HG03439 (cell line): ENCODE measurements around the gene RASA3.

ENCODE experiments used
- ATAC-seq: cut with Tn5 transposase; IDR thresholded peaks from one replicate; pipeline ENCODE4 v1.9.1; 2021; ENCODE audit warnings: mild to moderate bottlenecking, moderate library complexity; ENCODE audit not compliant: unreplicated experiment

The RASA3 gene

DNA sequence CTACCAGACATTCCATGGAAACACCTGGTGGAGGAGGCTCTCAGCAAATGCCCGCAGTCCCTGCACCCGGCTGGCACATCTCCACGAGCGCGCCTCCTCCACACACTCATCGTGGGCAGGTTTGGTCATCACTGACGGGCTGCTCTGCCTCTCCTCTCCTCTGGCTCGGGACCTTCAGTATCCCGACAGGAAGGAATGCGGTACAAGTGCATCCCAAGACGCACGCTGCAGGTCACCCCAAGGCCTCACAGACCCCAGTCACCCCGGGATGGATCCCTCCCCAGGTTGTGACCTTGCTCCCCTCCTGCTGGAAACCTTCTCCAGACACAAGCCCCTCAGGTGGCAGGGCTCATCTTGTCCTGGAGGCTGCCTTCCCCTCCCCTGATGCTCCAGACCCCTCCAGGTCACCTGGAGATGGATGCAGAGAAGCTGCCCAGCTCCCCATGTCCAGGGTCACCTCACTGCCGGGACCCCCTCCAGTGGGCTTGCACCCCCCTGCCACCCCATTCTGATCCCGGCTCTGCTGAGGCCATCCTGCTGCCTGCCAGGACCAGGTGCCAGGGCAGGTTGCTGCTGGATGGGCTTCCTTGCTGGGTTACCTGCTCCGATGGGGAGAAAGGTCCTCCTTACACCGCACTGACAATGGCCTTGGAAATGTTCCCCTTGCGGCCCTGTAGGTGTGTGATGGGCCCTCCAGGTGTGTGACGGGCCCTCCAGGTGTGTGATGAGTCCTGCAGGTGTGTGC is 188.4 kb downstream of the RASA3 start:
- ATAC-seq, result no peak

DNA sequence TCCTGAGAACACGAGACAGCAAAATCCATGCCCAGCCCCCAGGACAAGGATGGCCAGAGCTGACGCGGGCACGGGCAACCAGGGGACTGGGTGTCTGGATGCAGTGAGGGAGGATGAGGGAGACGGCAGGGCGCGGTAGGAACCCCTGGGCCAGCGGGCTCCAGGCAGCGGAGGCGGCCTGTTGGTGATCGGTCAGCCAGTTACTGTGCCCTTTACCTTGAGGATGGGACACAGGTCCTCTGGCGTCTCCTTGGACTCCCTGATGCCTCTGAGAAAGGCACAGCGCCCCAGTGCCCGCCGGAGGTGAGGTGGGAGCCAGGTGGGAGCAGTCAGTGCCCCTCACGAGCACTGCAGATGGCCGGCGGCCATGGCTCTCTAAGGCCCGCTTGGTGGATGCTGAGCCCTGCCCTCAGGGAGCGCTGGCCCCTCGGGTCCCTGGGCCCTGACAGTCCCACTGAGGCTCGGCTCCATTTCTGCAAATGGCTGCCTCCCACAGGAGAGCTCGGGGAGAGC is 189.8 kb downstream of the RASA3 start:
- ATAC-seq, result no peak

DNA sequence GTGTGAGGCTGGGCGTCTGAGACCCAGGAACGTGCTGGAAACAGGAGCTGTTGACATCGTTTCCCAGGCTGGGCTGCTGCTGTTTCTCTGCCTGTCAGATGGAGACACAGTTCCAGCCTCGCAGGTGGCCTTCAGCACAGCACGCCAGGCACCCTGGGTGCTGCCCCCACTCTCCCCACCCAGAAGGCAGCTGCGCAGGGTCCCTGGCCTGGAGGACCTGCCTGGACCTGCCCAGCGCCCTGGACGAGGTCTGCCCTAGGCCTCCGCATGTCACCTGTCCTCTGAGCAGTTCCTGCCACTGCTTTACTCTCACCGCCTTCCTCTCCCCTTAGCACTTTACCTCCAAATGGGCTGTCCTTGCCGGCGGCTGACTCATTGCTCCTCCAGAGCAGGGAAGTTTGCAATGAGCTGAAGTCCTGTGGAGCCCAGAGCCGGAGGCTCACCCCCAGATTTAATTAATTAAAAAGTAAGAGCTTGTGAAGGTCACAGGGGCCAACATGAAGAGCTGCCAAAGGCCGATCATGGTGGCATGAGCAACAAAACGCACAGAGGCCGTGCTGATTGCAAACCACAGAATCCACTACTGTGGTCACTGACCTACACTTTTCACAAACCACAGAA is 190.7 kb downstream of the RASA3 start:
- ATAC-seq, result no peak

DNA sequence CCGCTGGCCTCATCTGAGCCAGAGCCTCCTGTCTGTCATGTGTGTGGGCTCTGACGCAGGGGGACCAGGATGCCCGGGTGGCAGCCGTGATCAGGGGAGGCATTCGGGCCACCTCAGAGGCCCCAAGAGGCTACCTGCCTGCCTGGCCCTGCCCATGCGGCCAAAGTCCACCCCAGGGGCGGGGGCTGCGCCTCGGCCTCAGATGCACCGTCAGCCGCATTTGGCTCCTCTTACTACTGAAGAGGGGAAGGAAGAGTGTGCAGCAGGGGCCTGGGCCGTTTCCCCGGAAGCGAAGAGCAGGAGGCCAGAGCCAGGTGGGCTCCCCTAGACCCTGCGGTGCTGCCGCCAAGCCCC is 192.5 kb downstream of the RASA3 start:
- no peak for ATAC-seq

DNA sequence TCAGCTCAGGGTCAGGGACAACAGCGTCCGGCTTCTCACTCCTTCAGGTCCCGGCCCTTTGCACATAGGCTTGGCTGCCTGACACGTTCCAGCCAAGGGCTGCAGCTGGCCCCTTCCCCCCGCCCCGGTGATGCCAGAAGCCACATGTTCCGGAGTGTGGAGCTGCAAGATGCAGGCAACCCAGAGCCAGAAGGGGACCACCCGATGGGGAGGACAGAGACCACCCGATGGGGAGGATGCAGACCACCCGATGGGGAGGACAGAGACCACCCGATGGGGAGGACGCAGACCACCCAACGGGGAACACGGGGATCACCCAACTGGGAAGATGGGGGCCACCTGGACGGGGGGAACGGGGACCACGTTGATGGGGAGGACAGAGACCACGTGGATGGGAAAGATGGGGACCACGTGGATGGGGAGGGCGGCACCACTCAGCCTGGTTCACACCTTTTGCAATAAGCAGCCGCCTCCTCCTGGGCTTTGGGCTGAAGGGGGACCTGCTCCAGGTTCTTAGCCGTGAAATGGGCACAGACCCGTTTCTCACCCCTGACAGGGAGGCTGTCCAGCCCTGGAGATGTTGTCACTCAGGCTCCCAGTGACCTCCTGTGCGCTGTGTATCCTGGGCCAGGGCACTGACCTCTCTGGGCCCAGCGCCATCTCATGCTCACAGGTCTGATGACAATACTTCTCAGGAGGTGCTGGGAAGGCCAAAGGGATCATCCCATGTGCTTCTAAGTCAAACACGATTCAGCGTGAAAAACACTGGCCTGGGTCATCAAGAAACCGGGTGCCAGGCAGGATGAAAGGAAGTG is 193.1 kb downstream of the RASA3 start:
- no peak for ATAC-seq

DNA sequence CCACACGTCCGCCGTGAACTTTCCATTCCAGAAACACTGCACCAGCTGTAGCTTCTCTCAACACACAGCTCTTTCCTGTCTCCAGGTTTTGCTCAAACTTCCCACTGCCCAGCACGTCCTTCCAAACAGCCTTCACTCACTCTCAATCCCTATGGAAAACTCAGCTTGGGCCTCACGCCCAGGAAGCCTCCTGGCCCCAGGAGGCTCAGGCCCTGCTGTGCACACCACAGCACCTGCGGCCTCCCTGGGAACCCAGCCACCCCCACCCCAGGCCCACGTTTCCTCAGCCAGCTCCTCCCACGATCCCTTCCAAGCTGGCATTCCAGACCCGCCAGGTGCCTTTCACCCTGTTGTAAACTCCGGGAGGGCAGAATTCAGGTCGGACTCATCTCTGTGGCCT is 193.7 kb downstream of the RASA3 start:
- no peak for ATAC-seq

DNA sequence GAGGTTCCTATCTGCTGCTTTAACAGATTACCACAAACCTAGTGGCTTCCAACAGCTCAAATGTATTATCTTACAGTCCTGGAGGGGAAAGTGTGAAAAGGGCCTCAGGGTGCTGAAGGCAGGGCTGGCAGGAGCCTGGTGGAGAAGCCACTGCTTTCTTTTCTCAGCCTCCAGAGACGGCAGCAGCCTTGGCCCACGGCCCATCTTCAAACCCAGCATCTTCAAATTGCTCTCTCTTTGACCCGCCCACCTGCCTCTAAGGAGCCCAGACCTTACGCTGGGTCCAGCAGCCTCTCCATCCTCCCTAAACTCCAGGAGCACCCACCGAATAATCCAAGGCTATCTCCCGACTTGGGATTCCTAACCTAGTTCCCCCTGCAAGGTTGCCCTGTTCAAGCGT is 194.2 kb downstream of the RASA3 start:
- ATAC-seq, result no peak

DNA sequence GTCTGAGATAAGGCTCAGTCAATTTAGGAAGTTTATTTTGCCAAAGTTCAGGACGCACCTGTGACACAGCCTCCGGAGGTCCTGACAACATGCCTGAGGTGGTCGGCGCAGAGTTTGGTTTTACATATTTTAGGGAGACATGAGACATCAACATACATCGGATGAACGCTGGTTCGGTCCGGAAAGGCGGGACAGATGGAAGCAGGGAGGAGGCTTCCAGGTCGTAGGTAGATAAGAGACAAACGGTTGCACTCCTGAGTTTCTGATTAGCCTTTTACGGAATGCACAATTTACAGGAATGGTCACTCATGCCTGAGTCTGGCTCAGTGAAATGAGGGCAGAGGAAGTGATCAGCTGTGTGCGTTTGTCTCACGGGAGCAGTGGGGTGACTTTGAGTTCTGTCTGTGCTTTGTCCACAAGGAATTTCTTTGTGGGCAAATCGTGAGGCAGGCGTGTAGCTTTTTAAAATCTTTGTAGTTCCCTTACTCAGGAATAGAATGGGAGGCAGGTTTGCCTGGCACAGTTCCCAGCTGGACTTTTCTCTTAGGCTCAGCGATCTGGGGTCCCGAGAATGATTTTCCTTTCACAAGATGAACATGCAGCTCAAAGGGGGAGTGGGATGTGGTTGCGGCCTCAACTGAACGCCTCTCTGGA is 194.8 kb downstream of the RASA3 start:
- ATAC-seq, result no peak

DNA sequence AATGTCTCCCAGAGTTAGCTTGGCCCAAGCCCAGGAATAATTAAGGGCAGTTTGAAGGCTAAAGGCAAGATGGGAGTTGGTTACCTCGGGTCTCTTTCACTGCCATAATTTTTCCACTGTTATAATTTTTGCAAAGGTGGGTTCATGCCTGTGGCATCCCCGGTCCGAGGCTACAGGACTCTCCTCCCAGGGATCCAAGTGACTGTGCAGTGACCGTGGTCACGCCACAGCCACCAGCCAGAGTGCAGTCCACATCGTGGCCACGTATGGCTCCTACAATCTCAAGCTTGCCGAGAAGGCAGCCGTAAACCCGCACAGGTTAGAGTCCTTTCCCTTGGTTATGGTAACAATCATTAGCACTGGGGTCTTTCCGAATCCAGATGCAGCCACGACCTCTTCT is 195.3 kb downstream of the RASA3 start:
- ATAC-seq, result no peak

DNA sequence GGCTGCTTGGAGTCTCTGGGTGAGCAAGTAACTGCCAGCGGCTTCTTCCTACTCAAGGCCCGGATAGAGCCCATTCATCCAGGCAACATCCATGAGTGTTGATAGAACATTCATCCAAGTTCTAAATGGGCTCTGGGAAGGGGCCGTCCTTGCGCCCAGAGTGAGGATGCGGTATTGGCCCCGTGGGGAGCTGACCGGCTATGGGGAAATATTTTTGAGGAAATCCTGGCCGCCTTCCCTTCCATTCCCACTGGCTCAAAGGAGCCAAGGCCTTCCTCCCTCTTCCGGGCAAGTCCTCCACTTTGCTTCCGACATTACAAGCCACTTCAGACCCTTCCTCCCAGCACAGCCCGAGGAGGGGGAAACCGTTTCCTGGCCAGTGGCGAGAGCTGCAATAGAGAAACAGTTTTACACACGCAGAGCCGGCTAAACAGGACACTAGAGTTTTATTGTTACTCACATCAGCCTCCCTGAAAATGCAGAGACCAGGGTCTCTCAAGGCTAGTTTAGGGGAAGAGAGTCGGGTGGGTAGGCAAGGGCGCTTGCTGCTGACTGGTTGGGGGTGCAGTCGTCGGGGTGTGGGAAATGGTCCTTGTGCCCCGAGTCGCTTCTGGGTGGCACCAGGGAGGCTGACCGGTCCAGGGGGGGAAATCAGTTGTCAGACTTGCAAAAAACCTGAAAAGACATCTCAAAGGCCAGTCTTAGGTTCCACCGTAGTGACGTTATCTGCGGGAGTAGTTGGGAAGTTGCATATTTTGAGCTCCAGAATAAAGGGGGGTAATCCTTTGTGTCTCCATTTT is 196.1 kb downstream of the RASA3 start:
- no peak for ATAC-seq

DNA sequence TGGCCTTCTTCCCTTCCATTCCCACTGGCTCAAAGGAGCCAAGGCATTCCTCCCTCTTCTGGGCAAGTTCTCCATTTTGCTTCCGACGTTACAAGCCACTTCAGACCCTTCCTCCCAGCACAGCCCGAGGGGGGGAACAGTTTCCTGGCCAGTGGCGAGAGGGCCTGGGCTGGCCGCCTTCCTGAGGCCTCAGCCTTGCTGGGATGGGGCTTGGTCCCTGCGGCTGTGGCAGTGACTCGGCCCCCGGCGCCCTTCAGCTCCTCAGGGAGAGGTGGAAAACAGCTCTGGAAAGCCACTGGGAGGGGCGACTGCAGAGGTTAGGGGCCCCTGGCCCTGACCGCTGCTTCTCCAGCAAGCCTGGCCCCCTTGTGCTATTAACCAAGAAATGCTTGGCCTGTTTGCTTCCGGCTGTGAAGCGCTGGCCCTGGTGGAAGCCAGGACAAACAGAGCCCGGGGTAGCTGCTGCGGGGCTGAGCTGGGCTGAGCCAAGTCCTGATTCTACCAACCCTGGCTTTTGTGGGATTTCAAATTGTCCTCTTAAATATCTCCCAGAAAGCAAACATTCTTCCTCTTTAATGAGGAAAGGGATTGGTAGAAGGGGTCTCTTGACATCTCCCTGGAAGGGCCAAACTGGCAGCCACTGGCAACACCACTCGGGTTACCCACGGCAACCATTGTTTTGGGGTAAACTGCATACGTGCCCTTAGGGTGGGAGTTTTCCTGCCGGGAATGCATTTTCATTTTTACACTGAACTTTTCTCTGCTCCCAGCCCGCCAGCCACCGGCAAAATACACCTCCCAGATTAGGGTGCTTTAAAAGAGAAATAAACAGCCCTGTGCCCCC is 197.2 kb downstream of the RASA3 start:
- ATAC-seq, result no peak

DNA sequence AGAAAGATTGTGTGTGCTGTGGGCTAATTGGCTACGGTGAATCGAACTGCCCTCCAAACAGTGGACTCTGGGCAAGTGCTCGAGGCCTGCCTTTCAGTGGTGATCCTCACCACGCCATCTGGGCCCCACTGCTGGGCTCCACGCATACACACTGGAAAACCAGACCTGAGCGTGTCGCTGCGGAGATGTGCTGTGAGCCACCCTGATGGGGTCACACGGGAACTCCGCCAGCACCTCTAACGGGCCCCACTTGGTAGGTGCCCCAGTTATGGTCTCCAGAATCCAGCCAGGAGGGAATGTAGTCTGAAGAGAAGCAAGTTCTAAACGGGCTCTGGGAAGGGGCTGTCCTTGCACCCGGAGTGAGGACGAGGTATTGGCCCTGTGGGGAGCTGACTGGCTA is 197.8 kb downstream of the RASA3 start:
- no peak for ATAC-seq

DNA sequence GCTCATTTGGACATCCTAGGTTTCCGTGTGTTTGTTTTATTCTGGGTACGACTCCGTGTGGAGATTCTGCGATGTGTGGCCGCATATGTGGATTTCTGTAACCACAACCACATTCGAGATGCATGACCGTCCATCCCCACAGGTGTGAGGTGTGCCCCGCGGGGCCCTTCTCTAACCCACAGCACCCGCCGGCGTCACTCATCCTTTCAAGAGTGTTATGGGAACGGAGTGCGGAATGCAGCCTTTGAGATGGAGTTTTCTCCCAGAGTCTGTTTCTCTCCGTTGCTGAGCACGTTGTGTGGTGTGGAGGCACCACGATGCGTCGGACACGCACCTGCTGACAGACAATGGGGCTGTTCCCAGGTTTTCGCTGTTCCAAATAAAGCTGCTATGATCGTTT is 198.5 kb downstream of the RASA3 start:
- no peak for ATAC-seq

DNA sequence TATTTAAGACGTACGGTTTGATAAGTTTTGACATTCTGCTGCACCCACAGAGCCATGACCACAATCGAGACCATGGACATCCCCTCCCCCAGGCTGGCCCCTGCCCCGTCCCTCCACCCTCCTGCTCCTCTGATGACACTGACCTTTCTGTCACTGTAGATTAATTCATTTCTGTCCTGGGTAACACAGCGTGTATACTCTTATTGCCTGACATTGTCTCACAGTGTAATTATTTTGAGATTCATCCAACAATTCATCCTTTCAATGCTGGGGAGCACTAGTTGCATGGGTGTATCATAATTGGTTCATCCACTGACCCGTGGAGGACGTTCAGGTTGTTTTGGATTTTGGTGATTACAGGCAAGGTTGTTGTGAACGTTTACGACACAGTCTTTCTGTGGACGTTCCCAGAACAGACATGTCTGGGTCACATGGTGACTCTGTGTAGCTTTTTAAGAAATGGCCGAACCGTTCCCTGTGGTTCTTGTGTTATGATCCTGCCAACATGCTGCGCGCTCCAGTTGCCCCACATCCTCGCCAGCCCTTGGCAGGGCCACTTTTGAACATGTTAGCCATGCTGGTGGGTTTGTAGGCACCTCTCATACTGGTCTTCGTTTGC is 200.5 kb downstream of the RASA3 start:
- no peak for ATAC-seq

DNA sequence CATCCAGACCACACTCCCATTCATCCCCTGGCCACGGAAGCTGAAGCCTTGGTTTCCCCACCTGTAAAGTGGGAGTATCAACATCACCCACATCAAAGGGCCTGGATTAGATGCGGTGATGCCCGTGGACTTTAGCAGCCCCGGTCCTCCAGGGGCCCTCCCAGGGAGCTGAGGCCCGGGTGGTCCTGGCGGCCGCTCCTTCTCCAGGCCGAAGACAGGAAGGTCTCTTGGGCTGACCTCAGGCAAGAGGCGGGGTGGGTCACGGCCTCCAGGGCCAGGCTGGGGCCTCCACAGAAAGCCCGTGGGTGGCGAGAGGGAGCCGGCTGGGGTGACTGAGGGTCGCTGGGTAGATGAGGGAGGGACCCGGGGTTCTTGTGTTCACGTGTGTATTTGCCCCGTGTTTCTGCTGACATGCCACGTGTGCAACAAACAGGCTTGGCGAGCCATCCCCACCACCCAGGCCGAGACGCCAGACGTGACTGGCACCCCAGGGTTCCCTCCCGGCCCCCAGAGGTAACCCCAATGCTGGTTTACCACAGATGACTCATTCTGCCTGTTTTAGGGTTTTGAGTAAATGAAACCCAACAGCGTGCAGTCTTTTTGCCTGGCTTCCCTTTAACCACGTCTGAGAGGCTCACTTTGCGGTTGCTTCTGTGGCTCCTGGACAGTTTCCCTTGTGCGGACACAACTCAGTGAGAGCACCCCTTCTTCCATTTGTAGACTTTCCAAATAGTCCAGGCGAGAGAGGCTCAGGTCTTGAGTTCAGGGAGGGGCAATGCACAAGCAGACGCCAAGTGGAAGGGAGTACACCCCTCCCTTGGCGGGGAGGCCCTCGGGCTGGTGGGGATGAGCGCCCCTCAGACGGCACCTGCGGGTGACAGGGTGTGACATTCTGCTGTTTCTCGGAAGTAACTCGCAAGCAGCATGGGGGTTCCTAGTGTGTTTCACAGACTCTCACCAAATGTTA is 201.5 kb downstream of the RASA3 start:
- no peak for ATAC-seq

DNA sequence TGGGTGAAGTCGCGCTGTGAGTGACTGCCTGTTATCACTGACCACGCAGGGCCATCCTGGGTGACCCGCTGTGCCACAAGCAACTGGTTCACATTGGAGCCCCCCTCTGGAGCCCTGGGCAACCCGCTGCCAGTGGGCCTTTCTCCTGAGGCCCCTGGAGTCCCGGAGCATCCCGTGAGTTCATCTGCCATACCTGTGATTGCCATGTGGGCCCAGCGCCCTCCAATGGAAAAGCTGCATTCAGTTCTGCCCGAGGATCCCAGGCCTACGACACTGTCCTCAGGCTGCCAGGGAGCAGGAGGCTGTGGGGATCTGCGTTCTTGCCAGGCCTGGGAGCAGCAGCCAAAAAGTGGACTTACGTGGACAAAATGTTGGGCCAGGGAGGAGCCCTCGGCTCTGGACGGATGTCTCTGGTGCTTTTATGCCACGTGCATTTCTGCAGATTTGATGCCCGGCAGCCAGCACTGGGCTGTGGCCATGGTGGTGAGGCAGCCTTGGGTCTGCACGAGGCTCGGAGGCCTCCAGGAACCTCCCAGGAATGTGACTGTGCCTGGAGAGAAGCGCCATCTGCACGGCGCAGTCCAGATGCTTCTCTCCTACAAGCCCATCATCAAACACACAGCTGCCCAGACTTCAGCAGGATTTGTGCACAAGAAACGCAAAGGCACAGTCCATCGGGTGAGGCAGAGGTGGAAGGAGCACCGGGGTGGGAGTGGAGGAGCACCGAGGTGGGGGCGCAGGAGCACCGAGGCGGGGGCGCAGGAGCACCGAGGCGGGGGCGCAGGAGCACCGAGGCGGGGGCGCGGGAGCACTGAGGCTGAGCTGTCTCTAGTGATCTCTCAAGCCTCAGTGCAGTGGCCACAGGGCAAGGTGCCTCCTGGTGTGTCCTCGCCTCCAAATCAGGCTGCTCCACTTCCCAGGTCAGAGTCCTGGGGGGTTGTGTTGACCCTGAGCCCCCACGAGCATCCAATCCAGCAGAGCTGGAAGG is 202.5 kb downstream of the RASA3 start:
- no peak for ATAC-seq
